AG08395 (cell line): ENCODE measurements around the gene TXNDC11.

Experiments
- DNase-seq: peaks from one replicate; pipeline ENCODE4 v3.0.0; 2012; ENCODE audit warnings: mixed read lengths, low spot score

The TXNDC11 gene

DNA sequence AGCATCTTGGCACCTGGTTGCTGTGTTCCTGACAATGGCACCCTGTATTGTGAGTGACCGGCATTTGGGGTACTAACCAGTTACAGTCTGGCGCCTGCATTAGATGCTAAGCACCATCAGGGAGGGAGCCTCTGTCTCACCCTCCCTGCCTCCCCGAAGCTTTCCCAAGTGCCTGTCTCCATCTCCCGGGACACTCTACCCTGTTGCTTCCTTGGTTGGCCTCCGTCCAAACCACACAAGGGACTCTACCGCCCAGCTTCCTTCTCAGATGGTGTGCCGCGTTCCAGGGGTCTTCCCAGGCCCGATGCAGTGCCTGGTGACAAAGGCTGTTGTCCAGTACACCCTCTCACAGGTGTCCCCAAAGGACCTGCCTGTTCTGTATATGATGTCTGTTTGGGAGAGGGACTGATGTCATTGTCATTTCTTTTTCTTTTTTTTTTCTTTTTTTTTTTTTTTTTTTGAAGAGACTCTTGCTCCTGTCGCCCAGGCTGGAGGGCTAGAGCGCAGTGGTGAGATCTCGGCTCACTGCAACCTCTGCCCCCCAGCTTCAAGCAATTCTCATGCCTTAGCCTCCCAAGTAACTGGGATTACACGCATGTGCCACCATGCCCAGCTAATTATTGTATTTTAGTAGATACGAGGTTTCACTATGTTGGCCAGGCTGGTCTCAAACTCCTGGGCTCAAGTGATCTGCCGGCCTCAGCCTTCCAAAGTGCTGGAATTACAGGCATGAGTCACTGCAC is 67.7 kb downstream of the TXNDC11 start:
- no peak for DNase-seq

GRCh38 chr16:11674001-11674817 is 68.4 kb downstream of the TXNDC11 start:
- DNase-seq = no peak

DNA sequence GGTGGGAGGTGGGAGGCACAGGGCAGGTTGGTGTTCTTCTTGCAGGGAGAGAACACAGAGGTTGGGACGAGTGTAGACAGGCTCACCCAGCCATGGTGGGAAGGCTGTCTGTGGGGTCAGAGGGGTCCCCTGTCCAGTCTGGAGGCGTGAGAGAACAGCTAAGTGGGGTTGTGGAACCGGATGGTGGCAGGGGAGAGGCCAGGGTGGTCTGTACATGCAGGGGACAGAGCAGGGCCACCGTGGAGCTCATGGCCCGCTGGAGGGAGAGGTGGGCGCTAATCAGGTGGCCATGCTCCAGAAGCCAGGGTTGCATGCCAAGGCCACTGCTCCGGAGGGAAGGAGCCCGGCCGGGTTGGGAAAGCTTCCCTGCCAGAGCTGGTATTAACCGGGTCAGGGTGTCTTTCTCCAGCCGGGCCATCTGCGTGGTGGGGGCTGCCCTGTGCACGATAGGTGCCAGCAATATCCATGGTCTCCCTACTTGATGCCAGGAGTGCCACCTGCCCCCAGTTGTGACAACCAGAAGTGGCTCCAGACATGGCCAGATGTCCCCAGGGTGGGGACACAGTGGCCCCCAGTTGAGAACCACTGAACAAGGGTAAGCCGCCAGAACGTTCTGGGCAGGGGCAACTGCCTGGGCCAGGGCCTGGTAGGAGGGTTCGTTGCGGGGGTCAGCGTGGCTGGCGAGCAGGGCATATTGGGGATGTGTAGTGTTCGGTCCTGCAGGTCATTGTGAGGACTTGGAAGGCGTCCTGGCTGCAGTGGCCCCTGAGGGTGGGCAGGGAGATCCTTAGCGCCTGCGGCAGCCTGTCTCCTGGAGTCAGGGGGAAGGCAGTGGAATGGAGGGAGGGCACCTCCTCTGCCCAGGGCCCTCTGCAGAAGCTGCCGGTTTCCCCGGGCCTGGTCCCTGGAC is 69.3 kb downstream of the TXNDC11 start:
- DNase-seq = no peak

DNA sequence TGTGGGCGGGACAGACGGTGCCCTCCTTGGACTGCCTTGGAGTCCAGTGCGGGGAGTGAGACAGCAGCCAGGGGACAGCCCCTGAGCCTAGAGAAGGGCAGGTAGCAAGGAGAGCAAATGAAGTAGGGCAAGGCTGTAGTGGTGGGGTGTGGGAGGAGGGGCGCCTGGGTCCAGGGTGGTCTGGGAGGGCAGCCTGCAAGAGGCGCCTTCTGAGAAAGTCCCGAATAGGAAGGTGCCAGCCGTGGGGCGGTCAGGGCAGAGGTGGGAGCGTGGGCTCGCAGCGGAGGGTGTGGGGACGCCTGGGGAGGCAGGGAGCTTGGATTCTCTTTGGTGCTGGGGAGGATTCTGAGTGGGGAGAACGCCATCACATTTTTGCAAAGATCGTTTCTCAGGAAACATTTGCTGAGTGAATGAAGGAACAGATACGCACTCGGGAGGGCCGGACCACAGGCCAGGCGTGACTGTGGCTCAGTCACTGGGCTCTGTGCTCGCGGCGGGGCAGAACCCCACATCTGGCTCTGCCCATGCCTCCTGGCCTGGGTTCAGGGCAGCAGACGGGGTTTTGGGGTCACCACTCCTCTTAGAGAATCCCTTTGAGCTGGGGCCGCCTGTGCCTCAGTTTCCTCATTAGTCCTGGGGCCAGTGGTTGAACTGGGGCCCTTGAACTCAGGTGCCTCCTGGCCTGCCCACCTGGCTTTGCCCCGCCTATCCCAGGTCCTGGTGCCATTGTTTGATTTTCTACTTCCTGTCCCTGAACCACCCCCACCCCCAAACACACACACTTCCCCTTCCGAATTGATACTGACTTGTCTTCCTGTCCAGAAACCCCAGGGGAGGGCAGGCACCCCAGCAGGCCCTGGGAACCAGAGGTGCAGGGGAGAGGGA is 70.2 kb downstream of the TXNDC11 start:
- no peak for DNase-seq

GRCh38 chr16:11671676-11672075 is 71.0 kb downstream of the TXNDC11 start:
- DNase-seq = no peak

- no peak for DNase-seq
Measured at GRCh38 chr16:11671271-11671670, 71.4 kb downstream of the TXNDC11 start.

DNA sequence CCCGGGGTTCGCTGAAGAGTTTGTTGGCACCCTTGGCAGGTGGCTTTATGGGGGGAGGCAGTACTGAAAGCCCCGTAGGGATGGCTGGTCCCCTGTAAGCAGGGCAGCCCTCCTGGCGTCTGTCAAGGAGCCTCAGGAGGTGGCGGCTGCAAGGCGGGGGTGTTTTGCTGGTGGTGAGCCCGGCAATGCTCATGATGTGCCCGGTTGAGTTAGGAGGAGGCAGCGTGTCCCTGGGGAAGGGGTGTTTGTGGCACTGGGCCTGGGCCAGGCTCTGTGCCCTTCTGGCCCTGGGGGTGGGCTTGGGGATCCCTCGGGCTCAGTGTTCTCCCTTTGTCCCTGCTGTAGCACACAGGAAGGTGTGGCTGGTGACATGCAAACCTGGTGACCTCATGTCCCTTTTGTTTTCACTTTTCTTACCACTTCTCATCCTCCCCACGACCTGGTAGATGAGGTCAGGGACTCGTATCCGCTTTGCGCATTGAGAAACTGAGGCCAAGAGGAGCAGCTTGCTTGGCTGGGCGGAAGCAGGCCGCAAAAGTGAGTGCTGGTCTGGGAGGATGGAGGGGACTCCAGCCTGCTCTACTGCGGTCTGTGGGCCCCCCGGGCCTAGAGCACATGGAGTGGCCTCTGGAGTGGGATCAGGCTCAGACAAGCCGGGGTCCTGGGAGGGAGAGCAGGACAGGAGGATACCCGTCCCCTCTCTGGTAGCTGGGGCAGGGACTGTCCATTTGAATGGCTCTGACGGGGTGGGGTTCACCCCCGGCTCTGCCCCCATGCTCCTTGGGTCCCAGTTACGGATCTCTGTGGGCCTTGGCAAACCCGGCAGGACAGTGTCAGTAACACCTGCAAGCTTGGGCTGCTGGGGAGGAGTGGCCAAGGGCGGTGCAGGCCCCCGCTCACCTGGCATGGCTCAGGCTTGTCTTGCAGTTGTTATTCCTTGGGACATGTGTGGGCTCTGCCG is 72.2 kb downstream of the TXNDC11 start:
- no peak for DNase-seq

- DNase-seq = peak; percentile 43
Measured at GRCh38 chr16:11669380-11670146, 73.1 kb downstream of the TXNDC11 start.

GRCh38 chr16:11668623-11669379 is 73.9 kb downstream of the TXNDC11 start:
- peak; percentile 24 for DNase-seq

DNA sequence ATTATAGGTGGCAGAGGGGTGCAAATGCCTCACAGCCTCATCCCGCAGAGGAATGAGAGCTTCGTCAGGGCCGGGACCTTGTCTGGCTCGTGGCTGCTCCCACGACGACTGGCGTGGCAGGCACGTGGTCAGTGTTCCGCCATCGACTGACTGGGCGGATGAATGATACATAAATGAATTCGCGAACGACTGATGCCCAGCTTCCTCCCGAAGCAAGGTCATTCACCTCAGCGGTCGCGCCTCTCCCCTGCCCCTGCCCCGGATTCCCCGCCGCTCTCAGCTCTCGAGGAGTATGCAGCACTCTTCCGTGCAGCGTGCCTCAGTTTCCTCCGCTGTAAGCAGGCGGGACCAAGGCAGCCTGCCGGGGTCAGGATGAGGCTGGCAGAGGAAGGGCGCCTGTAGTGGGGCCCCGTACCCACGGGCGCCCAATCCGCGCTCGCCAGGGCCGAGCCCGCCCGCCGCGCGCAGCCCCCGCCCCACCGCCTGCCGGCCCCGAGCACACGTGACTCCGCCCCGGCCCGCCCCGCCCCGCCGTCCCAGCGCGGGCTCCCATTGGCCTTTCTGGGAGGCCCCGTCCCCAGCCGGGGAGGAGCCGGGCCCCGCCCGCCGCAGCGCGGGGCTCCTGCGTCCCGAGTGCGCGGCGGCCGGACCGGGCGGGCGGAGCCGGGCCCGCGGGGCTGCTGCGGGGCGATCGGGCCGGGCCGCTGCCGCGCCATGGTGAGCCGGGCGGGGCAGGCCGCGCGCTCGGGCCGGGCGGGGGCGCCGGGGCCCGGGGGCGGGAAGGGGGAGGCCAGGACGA is 74.6 kb downstream of the TXNDC11 start, which contains the start of gene SNN:
Gene SNN, plus strand, starts transcription at position 632 of the 799 bp plus-strand sequence. CDS start 7,605 bp downstream, outside the sequence.
- DNase-seq = peak; percentile 98

DNA sequence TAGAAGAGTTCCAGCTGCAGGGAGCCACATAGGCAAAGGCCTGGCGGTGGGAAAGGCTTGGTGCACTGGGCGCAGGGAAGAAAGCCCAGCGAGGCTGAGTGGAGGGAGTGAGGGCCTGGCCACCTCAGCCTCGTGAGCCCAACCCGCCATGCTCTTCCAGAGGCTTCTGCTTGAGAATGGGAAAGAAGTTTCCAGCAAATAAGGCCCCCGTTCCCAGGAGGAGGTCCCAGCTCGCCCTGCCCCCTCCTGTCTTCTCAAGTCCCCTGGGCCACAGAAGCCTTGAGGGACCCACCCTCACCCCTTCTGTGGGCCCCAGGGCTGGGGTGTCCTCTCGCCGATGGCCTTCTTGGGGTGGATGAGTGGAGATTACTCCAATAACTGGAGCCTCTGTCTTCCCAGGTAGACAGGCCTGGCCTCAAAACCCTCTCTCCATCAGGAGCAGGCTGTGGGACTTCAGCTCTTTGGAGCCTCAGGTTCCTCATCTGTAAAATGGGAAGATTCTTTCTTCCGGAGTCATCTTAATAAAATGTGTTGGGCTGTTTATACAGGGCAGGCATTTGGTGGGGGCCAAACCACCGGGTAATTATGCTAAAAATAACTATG is 75.3 kb downstream of the TXNDC11 start:
- DNase-seq = no peak

DNA sequence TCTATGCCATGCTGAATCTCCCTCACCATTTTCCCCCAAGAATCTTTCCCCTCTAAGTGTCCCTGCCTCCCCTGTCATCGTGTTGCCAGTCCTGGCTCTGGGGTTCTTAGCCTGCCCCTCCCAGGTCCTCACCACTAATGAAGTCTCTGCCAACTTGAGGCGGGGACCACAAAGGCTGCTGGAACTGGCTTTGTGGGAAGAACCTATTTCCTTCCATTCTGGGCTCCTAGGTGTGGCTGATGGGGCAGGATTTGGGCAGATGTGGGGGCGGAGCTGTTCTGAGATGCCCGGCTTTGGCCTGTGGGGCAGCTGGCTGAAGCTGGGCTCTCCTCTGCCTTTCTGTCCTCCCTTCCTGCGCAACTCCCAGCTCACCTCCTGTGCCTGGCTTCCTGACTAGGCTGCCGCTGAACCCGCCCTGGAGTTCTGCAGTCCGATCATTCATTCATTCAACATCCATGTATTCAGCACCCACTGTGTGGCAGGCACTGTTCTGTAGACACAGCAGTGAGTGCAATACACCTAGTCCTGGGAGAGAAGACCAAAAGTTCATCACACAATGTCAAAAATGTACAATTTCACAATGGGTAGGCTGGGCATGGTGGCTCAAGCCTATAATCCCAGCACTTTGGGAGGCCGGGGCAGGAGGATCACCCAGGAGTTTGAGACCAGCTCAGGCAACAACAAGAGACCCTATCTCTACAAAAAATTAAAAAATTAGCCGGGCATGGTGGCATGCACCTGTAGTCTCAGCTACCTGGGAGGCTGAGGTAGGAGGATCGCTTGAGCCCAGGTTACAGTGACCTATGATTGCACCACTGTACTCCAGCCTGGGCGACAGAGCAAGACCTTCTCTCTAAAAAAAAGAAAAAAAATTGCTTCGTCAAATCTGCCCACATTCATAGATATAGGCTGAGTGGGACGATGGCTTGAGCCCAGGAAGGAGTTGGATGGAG is 76.3 kb downstream of the TXNDC11 start:
- no peak for DNase-seq

DNA sequence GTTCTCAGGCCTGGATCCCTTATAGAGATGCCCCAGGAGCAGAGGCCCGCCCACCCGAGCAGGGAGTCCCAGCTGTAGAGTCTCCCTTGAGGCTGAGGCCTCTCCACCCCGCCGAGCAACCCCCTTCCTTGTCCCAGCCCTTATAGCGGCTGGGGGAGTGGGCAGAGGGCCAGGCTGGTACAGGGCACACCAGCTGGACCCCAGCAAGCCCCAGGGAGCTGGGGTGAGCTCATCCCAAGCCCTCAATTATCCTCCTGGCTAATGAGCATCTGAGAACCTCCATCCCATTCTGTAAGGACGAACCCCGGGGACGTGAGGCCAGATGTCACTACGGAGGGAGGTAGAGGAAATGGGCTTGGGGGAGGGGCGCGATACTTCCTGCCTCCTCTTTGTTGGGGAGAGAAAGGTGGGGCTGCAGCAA is 77.6 kb downstream of the TXNDC11 start:
- DNase-seq = no peak

GRCh38 chr16:11662582-11662981 is 80.1 kb downstream of the TXNDC11 start:
- no peak for DNase-seq

- no peak for DNase-seq
Measured at GRCh38 chr16:11660565-11660964, 82.1 kb downstream of the TXNDC11 start.
